NCI-H510A (cell line): ENCODE measurements around the gene SPATS2L.

ENCODE experiments used
- DNase-seq: peaks from one replicate; lab custom pipeline; 2025; lab: John Stamatoyannopoulos, UW

SPATS2L gene

GRCh38 chr2:200444530-200444929, 138.0 kb downstream of the SPATS2L start:
- no peak for DNase-seq

GRCh38 chr2:200445284-200445683, 138.8 kb downstream of the SPATS2L start:
- no peak for DNase-seq

GRCh38 chr2:200446612-200447011, 140.1 kb downstream of the SPATS2L start:
- no peak for DNase-seq

DNA sequence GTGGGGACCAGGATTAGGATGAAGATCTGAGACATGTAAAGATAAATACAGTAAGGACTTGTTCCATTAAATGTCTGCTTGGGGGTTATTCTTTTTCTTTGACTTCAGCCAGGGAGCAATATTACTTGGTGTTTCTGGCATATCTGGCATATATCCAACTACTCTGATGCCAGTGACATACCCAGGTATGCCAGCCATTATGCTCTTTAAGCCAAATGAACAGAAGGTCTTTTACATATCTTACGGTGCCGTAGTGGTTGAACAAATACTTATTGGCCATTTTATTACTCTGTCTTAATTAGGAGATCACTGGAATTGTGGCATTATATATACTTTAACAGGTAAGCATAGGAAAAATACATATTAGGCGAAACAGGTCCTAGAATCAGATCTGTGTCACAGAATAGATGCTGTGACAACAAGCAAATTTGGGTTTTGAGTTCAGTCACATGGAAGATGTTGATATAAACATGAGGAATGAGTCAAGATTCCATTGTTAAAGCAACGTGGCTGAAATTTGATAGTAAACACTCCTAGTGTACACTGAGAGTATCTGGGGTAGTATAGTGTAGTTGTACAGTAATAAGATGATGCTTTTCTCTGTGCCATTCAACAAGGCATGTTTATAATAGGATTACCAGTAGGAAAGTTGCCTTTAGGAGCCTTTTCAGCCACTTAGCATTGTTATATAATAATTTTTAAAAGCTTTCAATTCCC, 140.8 kb downstream of the SPATS2L start:
- DNase-seq, result no peak

DNA sequence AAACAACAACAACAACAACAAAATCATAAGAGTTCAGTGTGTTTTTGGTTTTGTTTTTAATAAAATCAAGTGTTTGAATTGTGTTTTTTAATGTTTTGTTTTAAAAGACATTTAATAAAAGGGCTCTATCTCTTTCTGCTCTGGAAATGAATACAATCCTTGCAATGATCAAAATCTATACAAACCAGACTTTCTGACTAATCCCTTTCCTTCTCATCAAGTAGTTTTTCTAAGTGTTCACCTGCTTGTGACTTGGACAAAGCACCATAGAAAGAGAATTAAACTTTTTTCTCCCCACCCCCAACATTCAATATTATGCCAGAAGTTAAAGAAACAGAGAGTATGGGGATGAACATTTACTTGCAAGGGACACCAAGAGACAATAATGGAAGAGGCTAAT, 142.0 kb downstream of the SPATS2L start:
- DNase-seq, result no peak

- DNase-seq, result no peak
Observed at GRCh38 chr2:200449149-200449548, 142.7 kb downstream of the SPATS2L start.

GRCh38 chr2:200450288-200450687, 143.8 kb downstream of the SPATS2L start:
- no peak for DNase-seq

DNA sequence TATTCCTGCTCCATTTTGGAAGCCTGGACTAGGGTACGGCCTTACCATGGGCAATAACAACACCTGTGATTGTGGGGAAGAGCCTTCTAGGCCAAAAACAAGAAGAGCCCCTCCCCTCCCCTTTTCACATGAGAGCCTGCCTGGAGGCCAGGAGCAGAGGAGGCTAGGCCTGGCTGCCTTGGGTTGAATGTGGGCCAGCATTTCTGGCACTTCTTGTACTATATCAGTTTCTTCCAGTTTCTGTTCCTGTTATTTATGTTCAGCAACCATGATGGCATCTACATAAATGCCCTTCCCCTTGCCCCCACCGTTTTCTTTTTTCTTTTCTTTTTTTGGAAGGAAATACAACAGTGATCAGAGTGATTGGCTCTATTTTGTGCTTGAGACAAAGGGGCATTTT, 145.0 kb downstream of the SPATS2L start:
- DNase-seq, result no peak

GRCh38 chr2:200452377-200452776, 145.9 kb downstream of the SPATS2L start:
- no peak for DNase-seq

- DNase-seq, result no peak
Observed at GRCh38 chr2:200453142-200453852, 146.8 kb downstream of the SPATS2L start.

DNA sequence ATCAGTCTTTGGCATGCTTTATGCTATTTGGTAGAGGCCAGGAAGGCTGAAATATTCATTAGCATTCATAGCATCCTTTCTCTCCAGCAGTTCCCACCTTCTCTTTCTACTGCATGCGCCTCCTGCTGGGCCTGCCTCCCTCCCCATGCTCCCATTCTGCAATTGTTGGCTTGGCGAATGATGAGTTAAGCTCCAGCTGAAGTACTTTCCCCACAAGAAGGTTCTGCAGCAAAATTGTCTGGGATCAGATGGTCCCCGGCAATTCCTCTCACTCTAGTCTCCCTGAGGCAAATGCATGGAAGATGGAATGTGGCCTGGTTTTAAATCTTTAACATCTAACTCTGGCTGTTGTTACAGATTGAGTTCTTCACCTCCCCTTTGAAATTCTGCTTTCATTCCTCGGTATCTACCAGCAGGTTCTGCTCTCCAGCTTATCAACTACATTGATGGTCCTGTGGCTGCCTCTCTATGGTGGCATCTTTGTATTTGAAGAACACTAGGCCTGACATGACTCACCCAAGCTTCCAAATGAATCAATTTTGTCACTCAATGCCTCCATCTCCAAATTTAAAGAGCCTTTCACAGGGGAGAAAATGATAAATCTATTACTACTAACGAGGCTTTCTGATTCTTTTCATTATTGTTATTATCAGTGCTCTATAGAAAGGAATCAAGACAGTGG, 147.5 kb downstream of the SPATS2L start:
- no peak for DNase-seq

GRCh38 chr2:200454927-200455801, 148.7 kb downstream of the SPATS2L start:
- DNase-seq, result no peak

DNA sequence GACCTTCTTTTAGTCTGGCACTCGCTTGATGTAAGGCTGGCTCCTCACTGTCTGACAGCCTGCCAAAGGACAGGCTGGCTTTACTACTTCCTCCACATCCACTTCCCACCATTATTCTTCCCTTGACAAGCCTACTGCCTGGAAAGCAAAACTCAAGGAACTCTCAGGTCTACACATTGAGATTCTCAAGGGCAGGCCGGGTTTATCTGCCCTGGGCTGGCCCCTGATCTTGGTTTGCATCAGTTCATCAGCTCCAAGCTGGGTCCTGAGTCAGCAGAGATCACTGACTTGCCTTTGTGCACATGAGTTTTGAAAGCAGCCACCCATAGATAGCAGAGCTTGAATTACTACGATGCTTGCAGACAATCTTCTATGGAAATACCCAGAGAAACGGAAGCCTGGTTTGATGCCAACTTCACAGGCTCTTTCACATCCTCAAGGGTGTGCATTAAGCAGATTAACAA, 149.5 kb downstream of the SPATS2L start:
- no peak for DNase-seq

GRCh38 chr2:200456567-200456966, 150.1 kb downstream of the SPATS2L start:
- no peak for DNase-seq

GRCh38 chr2:200459101-200459500, 152.6 kb downstream of the SPATS2L start:
- no peak for DNase-seq

- DNase-seq, result no peak
Observed at GRCh38 chr2:200461846-200462710, 155.6 kb downstream of the SPATS2L start.

DNA sequence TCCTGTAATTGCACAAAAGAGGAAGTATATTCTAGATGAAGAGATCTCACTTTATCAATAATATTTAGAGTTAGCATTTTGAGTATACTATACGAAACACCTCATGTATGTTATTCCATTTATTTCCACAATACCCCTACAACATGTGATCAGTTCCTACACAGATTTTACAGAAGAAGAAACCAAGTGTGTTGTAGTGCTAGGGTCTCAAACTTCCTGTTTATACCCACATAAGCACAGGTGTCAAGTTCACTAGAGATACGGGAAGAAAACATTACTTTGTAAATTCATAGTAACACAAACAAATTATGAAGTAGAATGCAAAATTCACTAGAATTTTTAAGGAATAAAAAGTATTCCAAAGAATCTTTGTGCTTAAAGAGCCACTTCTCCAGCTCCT, 157.0 kb downstream of the SPATS2L start:
- DNase-seq, result no peak

- no peak for DNase-seq
Observed at GRCh38 chr2:200466425-200467418, 160.2 kb downstream of the SPATS2L start.

DNA sequence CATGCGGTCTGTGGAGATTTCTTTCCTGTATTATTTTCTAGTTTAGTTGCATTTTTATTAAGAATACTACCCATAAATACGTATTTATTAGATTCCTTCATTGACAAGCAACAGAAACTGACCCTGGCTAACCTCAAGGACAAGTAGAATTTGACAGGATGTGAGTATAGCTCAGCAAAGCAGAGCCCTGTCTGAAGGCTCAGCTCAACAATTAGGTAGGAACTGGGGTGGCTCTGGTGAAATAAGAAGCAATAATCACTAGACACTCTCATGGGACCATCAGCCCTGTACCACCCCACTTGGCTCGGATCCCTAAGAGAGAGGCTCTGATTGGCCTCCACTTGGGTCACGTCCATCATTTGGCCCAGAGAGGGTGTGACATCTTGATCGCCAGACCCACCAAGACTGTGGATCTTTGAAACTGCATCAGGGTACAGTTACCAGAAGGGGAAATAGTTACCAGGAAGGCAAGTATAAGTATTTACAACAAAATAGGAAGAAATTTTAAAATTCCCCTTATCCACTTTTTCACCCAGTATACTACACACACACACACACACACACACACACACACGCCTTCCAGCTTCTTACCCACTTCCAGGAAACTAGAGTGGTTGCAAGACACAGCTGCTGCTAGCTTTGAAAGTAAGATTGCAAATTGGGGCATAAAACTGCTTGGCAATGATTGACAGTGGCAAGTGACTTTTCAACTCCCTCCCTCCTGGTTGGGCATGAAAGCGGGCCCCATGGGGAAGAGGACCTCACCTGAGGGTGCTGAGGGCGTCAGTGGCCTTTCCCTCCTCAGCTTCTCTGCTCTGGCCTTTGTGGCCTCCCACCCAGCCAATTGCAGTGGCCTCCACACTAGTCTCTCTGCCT, 161.6 kb downstream of the SPATS2L start:
- DNase-seq, result no peak
